SK-N-SH (cell line): Measurements from ENCODE around the gene EXD2. TPM values are rescaled to one million over a fixed set of nuclear protein-coding genes. Genes with fewer than 3 reads are reported as not detected.

ENCODE experiments used
- CTCF ChIA-PET: fragments of 300-600, 350-600 bp; formaldehyde crosslinking; extraction: SDS; loops from one replicate; lab custom pipeline; 2021; lab: Yijun Ruan, JAX
- POLR2A ChIA-PET: fragments of 350-600 bp; sonication (Branson Sonifier 250); formaldehyde crosslinking; extraction: SDS; loops from one replicate; lab custom pipeline; 2020; ENCODE audit warnings: antibody characterized with exemption, inconsistent platforms; lab: Yijun Ruan, JAX
- DNase-seq: peaks from one replicate; pipeline ENCODE4 v3.0.0; 2012
- H2AFZ ChIP-seq: fragments of 200-600 bp; sonication (generic); 2 replicates; pipeline ENCODE4 v1.8.1; 2016; ENCODE audit warnings: antibody characterized with exemption, mild to moderate bottlenecking, low read depth
- H3F3A ChIP-seq: fragments of 200-600 bp; sonication (generic); replicated peaks from 2 replicates; pipeline ENCODE3; 2016; ENCODE audit warnings: antibody characterized with exemption, mild to moderate bottlenecking; ENCODE audit not compliant: insufficient read depth
- H3K27ac ChIP-seq, 2 experiments: fragments of 200-500 bp in 1 of 2; fragments of 200-600 bp in 1 of 2; sonication (Bioruptor generic) in 1 of 2; sonication (generic), shearing (Covaris generic) in 1 of 2; 2 replicates each; pipeline versions ENCODE4 v1.5.1 to v1.6.1; 2014 to 2016; ENCODE audit warnings: low read depth in 2 of 2, inconsistent platforms in 1 of 2, low read length in 1 of 2, mild to moderate bottlenecking in 1 of 2, mixed read lengths in 1 of 2
- H3K27me3 ChIP-seq: fragments of 200-600 bp; sonication (generic), shearing (Covaris generic); 2 replicates; pipeline ENCODE4 v1.6.1; 2016; ENCODE audit warnings: mixed run types; ENCODE audit not compliant: insufficient read depth
- H3K36me3 ChIP-seq, 2 experiments: fragments of 200-500 bp in 1 of 2; fragments of 200-600 bp in 1 of 2; sonication (Bioruptor generic) in 1 of 2; sonication (generic) in 1 of 2; replicated peaks in 1 of 2; 2 replicates each; pipeline versions ENCODE3 to v1.5.1; 2014 to 2016; ENCODE audit warnings: low read length in 1 of 2, mild to moderate bottlenecking in 1 of 2; ENCODE audit not compliant: insufficient read depth in 2 of 2, control insufficient read depth in 1 of 2
- H3K4me1 ChIP-seq, 2 experiments: fragments of 200-500 bp in 1 of 2; fragments of 200-600 bp in 1 of 2; sonication (Bioruptor generic) in 1 of 2; sonication (generic), shearing (Covaris generic) in 1 of 2; 2 replicates each; pipeline versions ENCODE4 v1.5.1 to v1.6.1; 2014 to 2016; ENCODE audit warnings: low read depth in 1 of 2, low read length in 1 of 2, mixed run types in 1 of 2; ENCODE audit not compliant: insufficient read depth in 2 of 2, control insufficient read depth in 1 of 2
- H3K4me2 ChIP-seq: fragments of 200-600 bp; sonication (generic), shearing (Covaris generic); 2 replicates; pipeline ENCODE4 v1.6.1; 2017; ENCODE audit warnings: mixed run types
- H3K4me3 ChIP-seq, 2 experiments: fragments of 200-500 bp in 1 of 2; fragments of 200-600 bp in 1 of 2; sonication (Bioruptor generic) in 1 of 2; sonication (generic), shearing (Covaris generic) in 1 of 2; 2 replicates each; pipeline versions ENCODE4 v1.5.1 to v1.8.1; 2014 to 2016; ENCODE audit warnings: low read depth in 2 of 2, inconsistent platforms in 1 of 2, low read length in 1 of 2, mild to moderate bottlenecking in 1 of 2, mixed read lengths in 1 of 2, moderate library complexity in 1 of 2
- H3K79me2 ChIP-seq: fragments of 200-600 bp; sonication (generic); 2 replicates; pipeline ENCODE4 v1.8.1; 2017; ENCODE audit warnings: mild to moderate bottlenecking; ENCODE audit not compliant: insufficient read depth
- H3K9ac ChIP-seq: fragments of 200-600 bp; sonication (generic); 2 replicates; pipeline ENCODE4 v1.6.1; 2017; ENCODE audit warnings: mixed run types
- H3K9me2 ChIP-seq: fragments of 200-600 bp; sonication (generic); 2 replicates; pipeline ENCODE4 v1.6.1; 2017; ENCODE audit warnings: mixed run types
- H3K9me3 ChIP-seq: fragments of 200-600 bp; sonication (generic); 2 replicates; pipeline ENCODE4 v1.6.1; 2017; ENCODE audit warnings: mixed run types, mild to moderate bottlenecking, moderate library complexity
- H4K20me1 ChIP-seq: fragments of 200-600 bp; sonication (generic); 2 replicates; pipeline ENCODE4 v1.6.1; 2017; ENCODE audit warnings: mild to moderate bottlenecking, mixed run types; ENCODE audit not compliant: insufficient read depth
- CHD2 ChIP-seq: fragments of 150-350 bp; IDR thresholded peaks from 2 replicates; pipeline ENCODE4 v1.6.1; 2018; ENCODE audit warnings: low read length; ENCODE audit not compliant: partially characterized antibody
- ELF1 ChIP-seq: IDR thresholded peaks from 2 replicates; pipeline ENCODE4 v1.4.0; 2012
- EP300 ChIP-seq, 2 experiments: IDR thresholded peaks; 2 replicates each; pipeline versions ENCODE4 v1.4.0 to v1.6.1; 2012; ENCODE audit warnings: borderline replicate concordance in 1 of 2, low read depth in 1 of 2, low read length in 1 of 2
- FOSL2 ChIP-seq: IDR thresholded peaks from 2 replicates; pipeline ENCODE4 v1.4.0; 2012; ENCODE audit warnings: low read depth, mild to moderate bottlenecking, moderate library complexity, borderline replicate concordance
- FOXJ3 ChIP-seq: sonication (generic); formaldehyde crosslinking; IDR thresholded peaks from 2 replicates; pipeline ENCODE4 v1.5.1; 2020; ENCODE audit warnings: mild to moderate bottlenecking, missing genetic modification reagents
- GABPA ChIP-seq: IDR thresholded peaks from 2 replicates; pipeline ENCODE4 v1.4.0; 2012; ENCODE audit warnings: low read depth, mild to moderate bottlenecking
- GATA2 ChIP-seq: sonication (generic); formaldehyde crosslinking; IDR thresholded peaks from 2 replicates; pipeline ENCODE4 v1.5.0; 2020; ENCODE audit warnings: mild to moderate bottlenecking, missing genetic modification reagents
- IRF3 ChIP-seq: fragments of 150-350 bp; IDR thresholded peaks from 2 replicates; pipeline ENCODE4 v1.6.1; 2016; ENCODE audit warnings: mild to moderate bottlenecking, low read depth, low read length
- MXI1 ChIP-seq: IDR thresholded peaks from 2 replicates; pipeline ENCODE4 v1.6.1; 2012; ENCODE audit warnings: mild to moderate bottlenecking, low read depth, low read length, improper control_type of control experiment
- POLR2AphosphoS5 ChIP-seq: IDR thresholded peaks from 2 replicates; pipeline ENCODE4 v1.6.1; 2012; ENCODE audit warnings: low read depth, low read length
- RCOR1 ChIP-seq: fragments of 150-350 bp; IDR thresholded peaks from 2 replicates; pipeline ENCODE4 v1.6.1; 2017; ENCODE audit warnings: antibody characterized with exemption, low read length
- RXRA ChIP-seq: IDR thresholded peaks from 2 replicates; pipeline ENCODE4 v1.4.0; 2012; ENCODE audit warnings: low read depth, mild to moderate bottlenecking, borderline replicate concordance
- SIN3A ChIP-seq: IDR thresholded peaks from 2 replicates; pipeline ENCODE4 v1.6.1; 2012; ENCODE audit warnings: low read depth, mild to moderate bottlenecking, low read length, moderate library complexity, borderline replicate concordance
- SMC3 ChIP-seq: IDR thresholded peaks from 2 replicates; pipeline ENCODE4 v1.6.1; 2012; ENCODE audit warnings: low read depth, low read length, improper control_type of control experiment
- TAF1 ChIP-seq: IDR thresholded peaks from 2 replicates; pipeline ENCODE4 v1.6.1; 2012; ENCODE audit warnings: low read depth, mild to moderate bottlenecking, low read length, moderate library complexity, borderline replicate concordance
- TCF12 ChIP-seq: IDR thresholded peaks from 2 replicates; pipeline ENCODE4 v1.4.0; 2012
- USF1 ChIP-seq: IDR thresholded peaks from 2 replicates; pipeline ENCODE4 v1.4.0; 2012; ENCODE audit warnings: low read depth, borderline replicate concordance
- YY1 ChIP-seq: IDR thresholded peaks from 2 replicates; pipeline ENCODE4 v1.4.0; 2012; ENCODE audit warnings: low read depth, mild to moderate bottlenecking
- WGBS: methylation state at CpG from one replicate; pipeline ENCODE4 v1.1.6; 2017; ENCODE audit warnings: low lambda C conversion rate; 5-methylcytosine and 5-hydroxymethylcytosine counted together
- polyA plus RNA-seq, 3 experiments: library from polyadenylated mRNA; depleted of rRNA; stranded (reverse); fragments of >200 nt; gene quantifications; 2 replicates each; pipeline ENCODE4 v1.2.3, GENCODE V29; 2012
- TF ChIP-seq, protein P1 (sequence below): IDR thresholded peaks from 2 replicates; pipeline ENCODE4; 2012
- TF ChIP-seq, protein P2 (sequence below): IDR thresholded peaks from 2 replicates; pipeline ENCODE4 v1.4.0; 2012; ENCODE audit warnings: low read depth

EXD2 gene, protein sequence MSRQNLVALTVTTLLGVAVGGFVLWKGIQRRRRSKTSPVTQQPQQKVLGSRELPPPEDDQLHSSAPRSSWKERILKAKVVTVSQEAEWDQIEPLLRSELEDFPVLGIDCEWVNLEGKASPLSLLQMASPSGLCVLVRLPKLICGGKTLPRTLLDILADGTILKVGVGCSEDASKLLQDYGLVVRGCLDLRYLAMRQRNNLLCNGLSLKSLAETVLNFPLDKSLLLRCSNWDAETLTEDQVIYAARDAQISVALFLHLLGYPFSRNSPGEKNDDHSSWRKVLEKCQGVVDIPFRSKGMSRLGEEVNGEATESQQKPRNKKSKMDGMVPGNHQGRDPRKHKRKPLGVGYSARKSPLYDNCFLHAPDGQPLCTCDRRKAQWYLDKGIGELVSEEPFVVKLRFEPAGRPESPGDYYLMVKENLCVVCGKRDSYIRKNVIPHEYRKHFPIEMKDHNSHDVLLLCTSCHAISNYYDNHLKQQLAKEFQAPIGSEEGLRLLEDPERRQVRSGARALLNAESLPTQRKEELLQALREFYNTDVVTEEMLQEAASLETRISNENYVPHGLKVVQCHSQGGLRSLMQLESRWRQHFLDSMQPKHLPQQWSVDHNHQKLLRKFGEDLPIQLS
- polyA plus RNA-seq (2012; rRNA removed): 15.1 and 20.1 TPM in 2 replicates
- 15.1 and 16.6 TPM in 2 replicates for polyA plus RNA-seq (2012; cell fraction: cytosol; rRNA removed)
- 11.0 and 22.3 TPM in 2 replicates for polyA plus RNA-seq (2012; cell fraction: nucleus; rRNA removed)

- 2% methylated on average over 41 of the region's 58 CpGs for WGBS
- H3K79me2 ChIP-seq: peaks cover 40% of the 10 kb centered on the region
- H3K4me2 ChIP-seq: peak within 1 kb of the TSS; percentile 73
- 0 out of 2 replicates have a peak, but pooled peaks have one; percentile 31 for TF ChIP-seq RCOR1
- TF ChIP-seq, protein P1, sequence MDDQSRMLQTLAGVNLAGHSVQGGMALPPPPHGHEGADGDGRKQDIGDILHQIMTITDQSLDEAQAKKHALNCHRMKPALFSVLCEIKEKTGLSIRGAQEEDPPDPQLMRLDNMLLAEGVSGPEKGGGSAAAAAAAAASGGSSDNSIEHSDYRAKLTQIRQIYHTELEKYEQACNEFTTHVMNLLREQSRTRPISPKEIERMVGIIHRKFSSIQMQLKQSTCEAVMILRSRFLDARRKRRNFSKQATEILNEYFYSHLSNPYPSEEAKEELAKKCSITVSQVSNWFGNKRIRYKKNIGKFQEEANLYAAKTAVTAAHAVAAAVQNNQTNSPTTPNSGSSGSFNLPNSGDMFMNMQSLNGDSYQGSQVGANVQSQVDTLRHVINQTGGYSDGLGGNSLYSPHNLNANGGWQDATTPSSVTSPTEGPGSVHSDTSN: no peak; the same call in 1 of the 2 replicates
- no peak; the same call in 1 of the 2 replicates for TF ChIP-seq FOSL2
- TF ChIP-seq, protein P2, sequence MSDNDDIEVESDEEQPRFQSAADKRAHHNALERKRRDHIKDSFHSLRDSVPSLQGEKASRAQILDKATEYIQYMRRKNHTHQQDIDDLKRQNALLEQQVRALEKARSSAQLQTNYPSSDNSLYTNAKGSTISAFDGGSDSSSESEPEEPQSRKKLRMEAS: peak; percentile 81
- no peak for TF ChIP-seq GATA2 (CRISPR knock-in tag)
- peak; percentile 56 for TF ChIP-seq USF1
- TF ChIP-seq TAF1: peak; percentile 75
- 0 out of 2 replicates have a peak, but pooled peaks have one; percentile 10 for TF ChIP-seq IRF3
- TF ChIP-seq SMC3: no peak
- TF ChIP-seq YY1: peak; percentile 98
- TF ChIP-seq POLR2AphosphoS5: peak; percentile 55
- 0 out of 2 replicates have a peak, but pooled peaks have one; percentile 54 for TF ChIP-seq FOXJ3 (CRISPR knock-in tag)
- peak; percentile 72 for TF ChIP-seq ELF1
- TF ChIP-seq GABPA: peak; percentile 99
- TF ChIP-seq MXI1: peak; percentile 65; the same call in 1 of the 2 replicates
- peak; percentile 46; the same call in 1 of the 2 replicates for TF ChIP-seq TCF12
- TF ChIP-seq SIN3A: 0 out of 2 replicates have a peak, but pooled peaks have one; percentile 16
- no peak for TF ChIP-seq RXRA
- TF ChIP-seq EP300 (IDR thresholded peaks at IDR 0.05; ENCODE audit: borderline replicate concordance in 1 of 2, low read depth in 1 of 2, low read length in 1 of 2): no peak; a peak in 1 of 4 replicates
- peak; percentile 85 for TF ChIP-seq CHD2
- DNase-seq: peak; percentile 95
- peaks cover 0 to 9% of the 10 kb centered on the region in 2 experiments; a peak in 3 of 4 replicates for H3K4me1 ChIP-seq
- H3K9me2 ChIP-seq: no peaks in the 10 kb centered on the region
- peak within 1 kb of the TSS; percentile 37 to 72; a peak in 3 of 4 replicates for H3K27ac ChIP-seq
- CTCF ChIA-PET: interaction anchor here (0.6 to 1.5 kb wide), 6 partner anchors 11 to 328 kb away, joined by 3 to 6 read pairs (median 4); no protein-coding TSS in a partner anchor
- H3K9me3 ChIP-seq: no peaks in the 10 kb centered on the region
- H4K20me1 ChIP-seq: no peaks in the 10 kb centered on the region
- no peaks in the 10 kb centered on the region for H3K27me3 ChIP-seq
- H3K4me3 ChIP-seq: peak within 1 kb of the TSS; percentile 85 to 91
- POLR2A ChIA-PET: interaction anchor here (0.6 to 1.2 kb wide), 6 partner anchors 10 to 207 kb away, joined by 3 to 5 read pairs (median 4); partner anchors contain the start of genes ERH and SLC39A9
- H3F3A ChIP-seq: no peaks in the 10 kb centered on the region
- peak within 1 kb of the TSS; percentile 95 for H2AFZ ChIP-seq
- peak within 1 kb of the TSS; percentile 78 for H3K9ac ChIP-seq
- H3K36me3 ChIP-seq: no peaks in the 10 kb centered on the region
These were observed at the start of gene EXD2 for GRCh38 chr14:69191340-69192111. EXD2 (plus strand) TSS chr14:69191498; CDS start chr14:69209471, 17,973 bp downstream.
